ENCODE measurements around the gene SLC39A11. TPM values are rescaled to one million over a fixed set of nuclear protein-coding genes. Genes with fewer than 3 reads are reported as not detected.

SLC39A11 gene
- total and polyA plus RNA-seq, 2 of the 13 experiments (the other 11 are each of a cell fraction or from before 2014, with no cell fraction given), result 17.2 to 31.5 TPM

DNA sequence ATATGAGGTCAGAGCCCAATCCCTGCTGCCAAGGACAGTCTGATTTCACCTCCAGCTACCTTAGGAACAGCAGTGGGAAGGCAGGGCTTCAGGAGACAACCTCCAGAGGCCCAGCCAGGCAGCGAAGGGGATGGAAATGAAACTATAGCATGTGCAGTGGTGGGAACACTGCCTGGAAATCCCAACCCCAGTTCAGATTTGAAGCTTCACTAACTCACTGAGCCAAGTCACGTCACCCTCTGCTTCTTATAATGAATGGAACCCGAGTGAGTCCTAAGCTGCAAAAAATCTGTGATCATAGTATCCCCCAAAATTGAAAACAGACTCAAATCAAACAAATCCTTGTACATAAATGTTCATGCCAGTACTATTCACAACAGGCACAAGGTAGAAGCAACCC is 36.0 kb upstream of the SLC39A11 start (continued):
- TF ChIP-seq SALL2 (CRISPR knock-in tag; IDR thresholded peaks at IDR 0.05) (no peak), RXRA (CRISPR knock-in tag; IDR thresholded peaks at IDR 0.05) (no peak), ZSCAN29 (CRISPR knock-in tag; conservative IDR thresholded peaks at IDR 0.05) (no peak), RBM39 (IDR thresholded peaks at IDR 0.05; ENCODE audit: low read depth, low read length, poor library complexity, severe bottlenecking) (no peak)

DNA sequence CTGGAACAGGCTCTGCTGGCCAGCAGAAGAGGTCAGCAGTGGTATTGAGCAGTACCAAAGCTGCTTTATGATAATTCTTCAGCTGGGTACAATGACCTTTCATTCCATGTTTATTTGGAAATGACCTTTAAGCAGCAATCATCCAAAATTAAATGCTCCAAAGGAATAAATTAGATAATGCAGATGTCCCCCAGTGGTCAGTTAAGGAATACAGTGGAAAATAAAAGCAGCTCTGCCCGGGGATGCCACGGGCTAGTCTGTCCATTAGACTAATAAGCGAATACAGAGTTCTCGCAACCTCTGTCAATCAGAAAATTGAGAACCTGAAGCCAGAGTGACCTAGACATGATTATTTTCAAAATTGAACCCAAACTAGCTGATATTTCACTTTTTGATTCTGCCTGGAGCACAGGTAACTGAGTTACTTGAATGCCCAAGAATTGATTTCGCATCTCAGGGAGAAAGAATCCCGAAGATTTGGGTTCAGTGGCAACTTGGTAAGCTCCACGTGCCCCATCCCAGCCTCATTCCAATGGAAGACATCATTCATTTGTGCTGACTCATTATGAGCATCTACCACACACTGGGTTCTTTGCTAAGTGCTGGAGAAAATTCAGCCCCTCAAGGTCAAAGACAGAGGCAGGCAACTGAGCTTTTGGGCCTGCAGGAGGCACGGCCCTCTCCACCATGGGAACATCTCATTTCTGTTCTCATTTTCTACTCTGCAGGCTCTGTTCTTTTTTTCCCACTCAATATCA is 34.4 kb upstream of the SLC39A11 start:
- in situ Hi-C loops (cut with HindIII; ENCODE audit: extremely low pct_ligation_motif_present, low pct_unique_long_range_greater_than_20kb) (no loop called here), intact Hi-C loops (cut with micrococcal nuclease; ENCODE audit: unreplicated experiment) (no loop called here)
- TF ChIP-seq NFE2L2 (IDR thresholded peaks at IDR 0.05; ENCODE audit: low read length), result peak; percentile 69; the same call in 1 of the 2 replicates
- no peak for TF ChIP-seq ZNF556 (CRISPR knock-in tag; IDR thresholded peaks at IDR 0.05; ENCODE audit: borderline replicate concordance)
- peak; percentile 37 for TF ChIP-seq FOSL2 (CRISPR knock-in tag; IDR thresholded peaks at IDR 0.05)
- peak; percentile 58 to 73 for TF ChIP-seq MAFK (conservative IDR thresholded peaks at IDR 0.05 in 1 of 2, IDR thresholded peaks at IDR 0.05 in 1 of 2; ENCODE audit: low read length in 2 of 2)
- TF ChIP-seq MAFF (IDR thresholded peaks at IDR 0.05; ENCODE audit: low read depth, low read length), result peak; percentile 51
- ChIA-PET POLR2A (no interaction called here), CTCF (ENCODE audit: low intra/inter-chr PET ratio, low total read pairs) (no interaction called here)
- DNase-seq (ENCODE audit: low spot score) (no peak), ATAC-seq (0 out of 3 replicates have a peak, but pooled peaks have one; percentile 19), FAIRE-seq (no peak)
- Histone ChIP-seq H3K36me3 (replicated peaks in 1 of 2; ENCODE audit: control insufficient read depth in 1 of 2, insufficient read depth in 2 of 2, low read length in 2 of 2) (no peaks in the 10 kb centered on the region), H3K9me3 (ENCODE audit: low read length) (no peaks in the 10 kb centered on the region), H3K27ac (ENCODE audit: extremely low read length, insufficient read depth, low read length) (no peak overlapping the region), H3K4me3 (replicated peaks in 1 of 3; ENCODE audit: insufficient read depth in 1 of 3, low read depth in 2 of 3, low read length in 3 of 3) (no peak overlapping the region), H3K9ac (ENCODE audit: insufficient read depth, low read depth, low read length) (no peak overlapping the region), H3K79me2 (ENCODE audit: insufficient read depth, low read length) (no peaks in the 10 kb centered on the region), H2AFZ (ENCODE audit: low read length) (no peak overlapping the region), H3K4me1 (ENCODE audit: insufficient read depth, low read length) (peaks cover 30% of the 10 kb centered on the region), H4K20me1 (ENCODE audit: insufficient read depth, low read length) (no peaks in the 10 kb centered on the region), H3K4me2 (ENCODE audit: low read depth, low read length) (no peak overlapping the region), H3K27me3 (ENCODE audit: control insufficient read depth in 1 of 2, insufficient read depth in 2 of 2, low read length in 2 of 2) (no peaks in the 10 kb centered on the region)
- 44% methylated on average over 8 of the region's 8 CpGs for WGBS (ENCODE audit: low lambda C conversion rate)
- BruUV-seq (replicated peaks), result no TSS peak

Data from HepG2 (cell line).